ENCODE measurements around the gene ARSB.

DNA sequence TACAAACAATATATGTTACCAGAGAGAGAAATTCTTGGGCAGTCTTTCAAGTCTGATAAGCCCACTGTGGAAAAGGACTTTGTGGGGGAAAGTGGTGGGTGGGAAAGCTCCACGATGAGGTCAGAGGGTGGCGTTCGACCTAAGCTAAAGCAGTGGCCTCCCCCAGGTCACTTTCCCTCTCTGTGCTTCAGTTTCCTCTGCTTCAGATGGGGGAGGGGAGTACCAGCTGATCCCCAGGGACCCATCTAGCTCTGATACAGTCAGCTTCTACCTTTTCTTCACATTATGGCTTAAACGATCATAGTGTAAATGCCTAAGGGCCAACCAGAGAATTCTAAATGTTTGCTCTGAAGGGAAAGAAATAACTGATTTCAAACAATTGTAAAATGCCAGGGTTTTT lies 36.6 kb upstream of the ARSB start:
- no peak for TF ChIP-seq CC2D1A (IDR thresholded peaks at IDR 0.05)
- TF ChIP-seq, protein P1, sequence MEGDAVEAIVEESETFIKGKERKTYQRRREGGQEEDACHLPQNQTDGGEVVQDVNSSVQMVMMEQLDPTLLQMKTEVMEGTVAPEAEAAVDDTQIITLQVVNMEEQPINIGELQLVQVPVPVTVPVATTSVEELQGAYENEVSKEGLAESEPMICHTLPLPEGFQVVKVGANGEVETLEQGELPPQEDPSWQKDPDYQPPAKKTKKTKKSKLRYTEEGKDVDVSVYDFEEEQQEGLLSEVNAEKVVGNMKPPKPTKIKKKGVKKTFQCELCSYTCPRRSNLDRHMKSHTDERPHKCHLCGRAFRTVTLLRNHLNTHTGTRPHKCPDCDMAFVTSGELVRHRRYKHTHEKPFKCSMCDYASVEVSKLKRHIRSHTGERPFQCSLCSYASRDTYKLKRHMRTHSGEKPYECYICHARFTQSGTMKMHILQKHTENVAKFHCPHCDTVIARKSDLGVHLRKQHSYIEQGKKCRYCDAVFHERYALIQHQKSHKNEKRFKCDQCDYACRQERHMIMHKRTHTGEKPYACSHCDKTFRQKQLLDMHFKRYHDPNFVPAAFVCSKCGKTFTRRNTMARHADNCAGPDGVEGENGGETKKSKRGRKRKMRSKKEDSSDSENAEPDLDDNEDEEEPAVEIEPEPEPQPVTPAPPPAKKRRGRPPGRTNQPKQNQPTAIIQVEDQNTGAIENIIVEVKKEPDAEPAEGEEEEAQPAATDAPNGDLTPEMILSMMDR (IDR thresholded peaks at IDR 0.05 in 2 of 3, conservative IDR thresholded peaks at IDR 0.05 in 1 of 3; ENCODE audit: insufficient read depth in 2 of 3, low read depth in 1 of 3, low read length in 3 of 3), result no peak
- no peak for TF ChIP-seq IRF1 (CRISPR knock-in tag; IDR thresholded peaks at IDR 0.05; ENCODE audit: borderline replicate concordance)
- no peak for TF ChIP-seq RBM22 (IDR thresholded peaks at IDR 0.05; ENCODE audit: low read depth, low read length, poor library complexity, severe bottlenecking)
- no peak for TF ChIP-seq FOSL1 (tag; conservative IDR thresholded peaks at IDR 0.05)
- no peak for TF ChIP-seq ZKSCAN8 (CRISPR knock-in tag; IDR thresholded peaks at IDR 0.05)
- TF ChIP-seq POLR2AphosphoS5 (IDR thresholded peaks at IDR 0.05; ENCODE audit: control insufficient read depth, insufficient read depth, low read depth, low read length), result no peak
- TF ChIP-seq NFIC (IDR thresholded peaks at IDR 0.05), result no peak
- TF ChIP-seq, protein P2, sequence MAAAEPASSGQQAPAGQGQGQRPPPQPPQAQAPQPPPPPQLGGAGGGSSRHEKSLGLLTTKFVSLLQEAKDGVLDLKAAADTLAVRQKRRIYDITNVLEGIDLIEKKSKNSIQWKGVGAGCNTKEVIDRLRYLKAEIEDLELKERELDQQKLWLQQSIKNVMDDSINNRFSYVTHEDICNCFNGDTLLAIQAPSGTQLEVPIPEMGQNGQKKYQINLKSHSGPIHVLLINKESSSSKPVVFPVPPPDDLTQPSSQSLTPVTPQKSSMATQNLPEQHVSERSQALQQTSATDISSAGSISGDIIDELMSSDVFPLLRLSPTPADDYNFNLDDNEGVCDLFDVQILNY (CRISPR knock-in tag; IDR thresholded peaks at IDR 0.05), result no peak
- TF ChIP-seq KAT2B (IDR thresholded peaks at IDR 0.05; ENCODE audit: low read depth, low read length), result no peak
- no peak for TF ChIP-seq JUND (IDR thresholded peaks at IDR 0.05; ENCODE audit: borderline replicate concordance, low read depth, low read length)
- no peak for TF ChIP-seq JUND (tag; IDR thresholded peaks at IDR 0.05; ENCODE audit: borderline replicate concordance, low read depth, low read length)
- no peak for TF ChIP-seq SMARCE1 (IDR thresholded peaks at IDR 0.05)
- no peak for TF ChIP-seq ELK1 (CRISPR knock-in tag; IDR thresholded peaks at IDR 0.05)
- no peak for TF ChIP-seq POLR2A (conservative IDR thresholded peaks at IDR 0.05)

All from K562 (cell line).